Kidney (tissue), 14 donors: ENCODE results near the gene KCNA2. TPM values are rescaled to one million over a fixed set of nuclear protein-coding genes. Genes with fewer than 3 reads are reported as not detected.

Experiments
- DNase-seq, 5 donors: peaks; one replicate each; pipeline ENCODE4 v3.0.0-alpha.2; 2013 to 2020
- FAIRE-seq: peaks from 2 replicates; lab custom pipeline; 2012; peaks lifted over from hg19 to GRCh38; lab: Jason Lieb, UNC
- H3K27ac ChIP-seq, 2 donors: one replicate each; pipeline ENCODE4 v1.7.0; 2013; ENCODE audit warnings: low read depth in 2 of 2, low read length in 2 of 2, inconsistent platforms in 1 of 2
- H3K27me3 ChIP-seq: one replicate; pipeline ENCODE4 v1.7.1; 2013; ENCODE audit warnings: low read length, inconsistent platforms; ENCODE audit not compliant: control insufficient read depth, insufficient read depth
- H3K36me3 ChIP-seq, 3 donors: one replicate each; pipeline versions ENCODE4 v1.7.0 to v1.7.1; 2013; ENCODE audit warnings: low read length in 3 of 3, control low read depth in 1 of 3, inconsistent platforms in 1 of 3; ENCODE audit not compliant: insufficient read depth in 3 of 3, control insufficient read depth in 2 of 3
- H3K4me1 ChIP-seq, 3 donors: one replicate each; pipeline versions ENCODE4 v1.7.0 to v1.7.1; 2013; ENCODE audit warnings: low read length in 3 of 3, inconsistent platforms in 1 of 3, low read depth in 1 of 3; ENCODE audit not compliant: control insufficient read depth in 2 of 3, insufficient read depth in 2 of 3
- H3K4me3 ChIP-seq, 3 donors: one replicate each; pipeline versions ENCODE4 v1.7.0 to v1.8.1; 2013; ENCODE audit warnings: low read length in 3 of 3, control low read depth in 1 of 3, inconsistent platforms in 1 of 3
- H3K9ac ChIP-seq, 3 donors: one replicate each; pipeline versions ENCODE4 v1.7.0 to v1.7.1; 2013; ENCODE audit warnings: low read length in 3 of 3, control low read depth in 1 of 3, inconsistent platforms in 1 of 3
- H3K9me3 ChIP-seq, 3 donors: one replicate each; pipeline versions ENCODE4 v1.7.0 to v1.7.1; 2013; ENCODE audit warnings: low read length in 3 of 3, control low read depth in 1 of 3, inconsistent platforms in 1 of 3; ENCODE audit not compliant: control insufficient read depth in 2 of 3, insufficient read depth in 1 of 3
- intact Hi-C: fragments of 100-400 bp; cut with DNase I; formaldehyde crosslinking; loops from one replicate; pipeline ENCODE4 v1.11.1; 2022
- polyA plus RNA-seq: library from polyadenylated mRNA; stranded (reverse); fragments of 350-450 nt; fragmentation: Illumina TruSeq; extraction: RNeasy Lipid Tissue Mini Kit (QIAGEN cat#74804); gene quantifications from one replicate; pipeline ENCODE4 v1.2.3, GENCODE V29; 2014; ENCODE audit warnings: low read depth, low replicate concordance; ENCODE audit not compliant: insufficient read depth
- total RNA-seq: library from RNA; stranded (reverse); fragmentation: NEBNext Ultra II Directional; extraction: Animal tissue kit (Norgen Biotek cat#: 25700); gene quantifications from one replicate; pipeline ENCODE4 v1.2.1, GENCODE V29; 2021
- TF ChIP-seq, protein P1 (sequence below): IDR thresholded peaks from 3 replicates; pipeline ENCODE4 v1.5.1; 2012; ENCODE audit warnings: mild to moderate bottlenecking, moderate library complexity, borderline replicate concordance; ENCODE audit not compliant: insufficient read depth; ENCODE audit errors: extremely low read depth
- donor health status: control.
- donor health status: control.
- donor health status: control.
- donor health status: control.
- donor health status: control.
- donor health status: DM: yes; HTN: yes; CAD: no.
- donor health status: Normal renal cell carcinoma (clear cell type).

The KCNA2 gene
- total and polyA plus RNA-seq, 2 donors from 2014 or later = 0.09 to 1.3 TPM

DNA sequence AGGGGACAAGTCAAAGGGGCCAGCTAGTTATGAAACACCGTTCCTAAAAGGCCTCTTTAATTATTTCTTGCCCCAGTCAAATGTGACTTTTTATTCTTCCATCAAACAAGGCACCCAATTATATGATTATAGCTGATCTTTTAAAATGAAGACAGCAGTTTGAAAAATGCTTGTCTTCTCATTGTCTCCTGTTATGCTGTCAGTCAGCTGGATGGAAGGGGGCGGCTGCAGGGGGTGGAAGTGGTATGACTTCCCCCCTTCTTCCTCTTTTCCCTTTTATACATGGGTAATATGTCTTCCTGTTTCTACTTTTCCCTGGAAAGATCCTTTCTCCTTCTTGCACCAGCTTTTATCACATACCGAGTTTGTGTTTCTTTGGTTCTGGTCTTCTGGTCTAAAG is 61.4 kb downstream of the KCNA2 start:
- Histone ChIP-seq H3K27ac (no peak overlapping the region), H3K4me1 (no peaks in the 10 kb centered on the region), H3K9me3 (no peaks in the 10 kb centered on the region), H3K36me3 (no peaks in the 10 kb centered on the region), H3K4me3 (no peak overlapping the region), H3K9ac (no peak overlapping the region), H3K27me3 (no peaks in the 10 kb centered on the region)
- DNase-seq = no peak
- intact Hi-C loops = no loop called here
- TF ChIP-seq, protein P1, sequence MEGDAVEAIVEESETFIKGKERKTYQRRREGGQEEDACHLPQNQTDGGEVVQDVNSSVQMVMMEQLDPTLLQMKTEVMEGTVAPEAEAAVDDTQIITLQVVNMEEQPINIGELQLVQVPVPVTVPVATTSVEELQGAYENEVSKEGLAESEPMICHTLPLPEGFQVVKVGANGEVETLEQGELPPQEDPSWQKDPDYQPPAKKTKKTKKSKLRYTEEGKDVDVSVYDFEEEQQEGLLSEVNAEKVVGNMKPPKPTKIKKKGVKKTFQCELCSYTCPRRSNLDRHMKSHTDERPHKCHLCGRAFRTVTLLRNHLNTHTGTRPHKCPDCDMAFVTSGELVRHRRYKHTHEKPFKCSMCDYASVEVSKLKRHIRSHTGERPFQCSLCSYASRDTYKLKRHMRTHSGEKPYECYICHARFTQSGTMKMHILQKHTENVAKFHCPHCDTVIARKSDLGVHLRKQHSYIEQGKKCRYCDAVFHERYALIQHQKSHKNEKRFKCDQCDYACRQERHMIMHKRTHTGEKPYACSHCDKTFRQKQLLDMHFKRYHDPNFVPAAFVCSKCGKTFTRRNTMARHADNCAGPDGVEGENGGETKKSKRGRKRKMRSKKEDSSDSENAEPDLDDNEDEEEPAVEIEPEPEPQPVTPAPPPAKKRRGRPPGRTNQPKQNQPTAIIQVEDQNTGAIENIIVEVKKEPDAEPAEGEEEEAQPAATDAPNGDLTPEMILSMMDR = no peak
- FAIRE-seq = no peak

Other genes with a start within 250 kb of the KCNA2 start
- gene SLC16A4, start 215.3 kb downstream of the KCNA2 start, total RNA-seq = 53.1 TPM
- 51.8 TPM for gene SLC16A4, start 215.3 kb downstream of the KCNA2 start, polyA plus RNA-seq
- gene LAMTOR5, start 198.7 kb downstream of the KCNA2 start, total RNA-seq = 183 TPM
- 600 TPM for gene LAMTOR5, start 198.7 kb downstream of the KCNA2 start, polyA plus RNA-seq
- not detected for gene PROK1, start 155.2 kb downstream of the KCNA2 start, total RNA-seq
- gene PROK1, start 155.2 kb downstream of the KCNA2 start, polyA plus RNA-seq = not detected
- gene KCNA10, start 87.2 kb downstream of the KCNA2 start, total RNA-seq = not detected
- not detected for gene KCNA10, start 87.2 kb downstream of the KCNA2 start, polyA plus RNA-seq
- 6.7 TPM for gene KCNA3, start 68.6 kb upstream of the KCNA2 start, total RNA-seq
- gene KCNA3, start 68.6 kb upstream of the KCNA2 start, polyA plus RNA-seq = not detected